ENCODE measurements around the gene PAPLN.
A peak's percentile ranks its signal among the peaks of the same experiment; 100 is the strongest.

PAPLN gene

DNA sequence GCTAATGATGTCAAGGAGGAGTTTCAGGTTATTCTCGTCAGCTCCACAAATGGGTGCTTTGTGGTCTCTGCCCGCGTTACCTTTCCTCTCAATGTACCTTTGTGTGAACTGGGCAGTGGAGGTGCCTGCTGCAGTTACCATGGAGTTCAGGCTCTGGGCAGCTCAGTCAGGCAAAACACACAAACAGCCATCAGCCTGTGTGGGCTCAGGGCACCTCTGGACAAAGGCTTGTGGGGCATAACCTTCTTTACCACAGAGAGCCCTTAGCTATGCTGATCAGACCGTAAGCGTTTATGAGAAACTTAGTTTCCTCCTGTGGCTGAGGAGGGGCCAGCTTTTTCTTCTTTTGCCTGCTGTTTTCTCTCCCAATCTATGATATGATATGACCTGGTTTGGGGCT is 16.7 kb upstream of the PAPLN start:
- DNase-seq (ENCODE audit: extremely low read depth, low read depth): no peak
- no peak for TF ChIP-seq CTCF (IDR thresholded peaks at IDR 0.05; ENCODE audit: low read depth, low read length)

- no peak for DNase-seq (ENCODE audit: extremely low read depth, low read depth)
- no peak for TF ChIP-seq CTCF (IDR thresholded peaks at IDR 0.05; ENCODE audit: low read depth, low read length)
Observed at GRCh38 chr14:73221945-73222344, 15.4 kb upstream of the PAPLN start.

DNA sequence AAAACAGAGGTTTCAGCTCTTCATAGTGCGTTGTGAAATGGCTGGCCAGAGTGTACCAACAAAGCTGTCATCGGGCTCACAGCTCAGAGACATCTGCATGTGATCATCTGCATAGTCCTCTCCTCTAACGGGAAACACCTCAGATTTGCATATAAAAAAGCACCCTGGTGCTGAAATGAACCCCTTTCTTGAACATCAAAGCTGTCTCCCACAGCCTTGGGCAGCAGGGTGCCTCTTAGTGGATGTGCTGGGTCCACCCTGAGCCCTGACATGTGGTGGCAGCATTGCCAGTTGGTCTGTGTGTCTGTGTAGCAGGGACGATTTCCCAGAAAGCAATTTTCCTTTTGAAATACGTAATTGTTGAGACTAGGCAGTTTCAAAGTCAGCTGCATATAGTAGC is 14.3 kb upstream of the PAPLN start:
- DNase-seq (ENCODE audit: extremely low read depth, low read depth): no peak

GRCh38 chr14:73225496-73225895 is 11.8 kb upstream of the PAPLN start:
- no peak for TF ChIP-seq CTCF (IDR thresholded peaks at IDR 0.05; ENCODE audit: low read depth, low read length)

More for the DNA sequence above, 14.3 kb upstream of the PAPLN start:
- TF ChIP-seq CTCF (IDR thresholded peaks at IDR 0.05; ENCODE audit: low read depth, low read length): no peak

DNA sequence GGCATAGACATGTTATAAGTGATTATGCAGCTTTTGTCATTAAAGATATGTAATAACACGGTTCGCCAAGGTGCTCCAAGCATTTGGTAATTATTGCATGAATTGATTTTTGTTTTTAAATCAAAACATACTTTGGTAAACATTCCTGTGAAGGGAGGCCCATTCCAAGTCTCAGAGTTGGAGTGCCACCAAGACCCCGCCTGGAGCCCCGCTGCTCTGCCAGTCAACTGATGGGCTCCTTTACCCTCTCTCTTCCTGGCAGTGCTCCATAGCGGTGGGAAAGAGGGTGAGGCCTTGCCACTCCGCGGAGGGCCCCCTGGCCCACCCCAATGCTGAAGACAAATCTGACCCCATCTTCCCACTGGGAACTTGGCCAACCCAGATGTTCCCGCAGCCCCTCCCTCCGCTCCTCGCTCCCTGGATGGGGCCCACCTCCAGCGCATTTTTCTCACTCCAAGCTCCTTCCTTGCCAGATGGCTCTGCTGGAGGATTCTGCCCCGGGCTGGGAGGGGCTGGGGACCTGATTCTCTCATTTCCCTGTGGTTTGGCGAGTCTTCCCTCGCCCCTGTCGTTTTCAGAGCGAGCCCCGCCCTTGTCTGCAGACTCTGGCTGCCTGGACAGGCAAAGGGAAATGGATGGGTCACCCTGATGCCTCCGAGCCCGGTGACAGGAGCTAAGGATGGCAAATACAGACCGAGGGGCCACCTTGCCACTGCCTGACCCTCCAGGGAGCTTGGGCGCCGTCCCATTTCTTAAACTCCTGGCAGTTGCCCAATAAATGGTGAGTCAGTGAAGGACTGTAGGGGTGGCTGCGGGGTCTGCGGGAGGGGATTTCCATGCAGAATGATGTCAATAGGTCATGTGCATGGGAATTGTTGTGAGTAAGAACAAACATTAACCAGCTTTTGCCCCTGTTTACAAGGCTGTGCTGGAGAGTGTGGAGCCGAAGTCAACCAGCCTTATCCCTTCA is 9.2 kb upstream of the PAPLN start:
- no peak for TF ChIP-seq CTCF (IDR thresholded peaks at IDR 0.05; ENCODE audit: low read depth, low read length)
- peak; percentile 57 for DNase-seq (ENCODE audit: extremely low read depth, low read depth)

More at GRCh38 chr14:73225496-73225895, 11.8 kb upstream of the PAPLN start:
- no peak for DNase-seq (ENCODE audit: extremely low read depth, low read depth)

DNA sequence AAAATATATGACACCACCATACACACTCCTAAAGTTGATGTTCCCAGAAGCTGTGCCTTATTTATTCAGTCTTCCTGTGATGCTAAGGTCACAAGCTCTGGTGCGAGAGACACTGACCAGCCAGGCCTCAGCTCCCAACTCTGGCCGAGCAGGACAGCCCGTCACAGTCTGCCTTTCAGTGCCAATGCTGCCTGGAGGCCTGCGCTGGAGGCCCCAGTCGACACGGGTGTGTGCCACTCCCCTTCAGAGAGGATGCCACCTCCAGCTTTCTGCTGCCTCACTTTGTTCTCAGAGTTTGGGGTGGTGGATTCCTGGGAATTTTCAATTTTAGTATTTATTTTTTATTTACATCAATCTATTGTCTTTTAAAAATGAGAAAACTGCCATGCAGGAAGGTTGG is 7.3 kb upstream of the PAPLN start:
- DNase-seq (ENCODE audit: extremely low read depth, low read depth): no peak
- no peak for TF ChIP-seq CTCF (IDR thresholded peaks at IDR 0.05; ENCODE audit: low read depth, low read length)
